ENCODE data around the gene ZNF609. TPM values are rescaled to one million over a fixed set of nuclear protein-coding genes. Genes with fewer than 3 reads are reported as not detected.
A peak's percentile ranks its signal among the peaks of the same experiment; 100 is the strongest.

The ZNF609 gene
- total RNA-seq, 1 donor from 2014 or later, result 11.3 TPM

DNA sequence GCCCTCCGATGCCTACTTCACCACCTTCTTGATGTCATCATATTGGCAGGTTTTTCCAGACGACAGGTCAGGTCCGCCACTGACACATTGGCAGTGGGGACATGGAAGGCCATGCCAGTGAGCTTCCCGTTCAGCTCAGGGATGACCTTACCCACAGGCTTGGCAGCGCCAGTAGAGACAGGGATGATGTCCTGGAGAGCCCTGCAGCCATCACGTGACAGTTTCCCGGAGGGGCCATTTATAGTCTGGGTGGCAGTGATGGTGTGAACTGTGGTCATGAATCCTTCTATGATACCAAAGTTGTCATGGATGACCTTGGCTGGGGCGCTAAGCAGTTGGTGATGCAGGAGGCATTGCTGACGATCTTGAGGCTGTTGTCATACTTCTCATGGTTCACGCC lies 68.5 kb downstream of the ZNF609 start:
- Histone ChIP-seq H3K27me3 (ENCODE audit: control insufficient read depth, insufficient read depth, low read length) (no peaks in the 10 kb centered on the region), H3K4me3 (ENCODE audit: low read depth, low read length) (no peak overlapping the region), H3K36me3 (ENCODE audit: control insufficient read depth, insufficient read depth, low read length) (peaks cover 2% of the 10 kb centered on the region)
- no peak for DNase-seq (ENCODE audit: low read depth)
- FAIRE-seq, result no peak
- no peak for TF ChIP-seq CTCF (IDR thresholded peaks at IDR 0.05; ENCODE audit: insufficient read depth, low read length, severe bottlenecking)

GRCh38 chr15:64530472-64530871 lies 70.1 kb downstream of the ZNF609 start:
- DNase-seq (ENCODE audit: low read depth) (no peak), FAIRE-seq (no peak)
- no peak for TF ChIP-seq CTCF (IDR thresholded peaks at IDR 0.05; ENCODE audit: insufficient read depth, low read length, severe bottlenecking)
- Histone ChIP-seq H3K36me3 (ENCODE audit: control insufficient read depth, insufficient read depth, low read length) (peaks cover 2% of the 10 kb centered on the region), H3K4me3 (ENCODE audit: low read depth, low read length) (no peak overlapping the region), H3K27me3 (ENCODE audit: control insufficient read depth, insufficient read depth, low read length) (no peaks in the 10 kb centered on the region)

DNA sequence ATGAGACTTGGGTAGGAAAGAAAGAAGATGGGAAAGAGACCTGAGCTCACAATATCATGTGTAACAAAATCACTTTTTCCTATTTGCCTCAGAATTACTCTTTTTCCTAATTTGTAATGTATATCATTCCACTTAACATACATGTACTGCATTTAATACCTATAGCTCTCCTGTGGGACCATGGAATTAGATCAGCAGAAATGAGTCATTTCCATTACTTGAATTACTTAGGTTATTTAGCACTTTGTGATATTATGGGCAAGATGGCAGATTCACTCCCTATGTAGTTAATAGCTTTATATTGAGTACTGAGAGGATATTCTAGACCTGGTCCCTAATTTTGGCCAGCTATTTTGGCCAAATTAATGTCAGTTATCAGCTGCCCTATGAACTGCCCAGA lies 70.5 kb downstream of the ZNF609 start:
- no peak overlapping the region for H3K4me3 ChIP-seq (ENCODE audit: low read depth, low read length)
- FAIRE-seq (no peak), DNase-seq (ENCODE audit: low read depth) (peak; percentile 33)
- H3K27me3 ChIP-seq (ENCODE audit: control insufficient read depth, insufficient read depth, low read length), result no peaks in the 10 kb centered on the region
- peaks cover 2% of the 10 kb centered on the region for H3K36me3 ChIP-seq (ENCODE audit: control insufficient read depth, insufficient read depth, low read length)
- TF ChIP-seq CTCF (IDR thresholded peaks at IDR 0.05; ENCODE audit: insufficient read depth, low read length, severe bottlenecking), result no peak

GRCh38 chr15:64532521-64533315 lies 72.3 kb downstream of the ZNF609 start:
- Histone ChIP-seq H3K4me3 (ENCODE audit: low read depth, low read length) (no peak overlapping the region), H3K36me3 (ENCODE audit: control insufficient read depth, insufficient read depth, low read length) (peaks cover 2% of the 10 kb centered on the region), H3K27me3 (ENCODE audit: control insufficient read depth, insufficient read depth, low read length) (no peaks in the 10 kb centered on the region)
- FAIRE-seq (no peak), DNase-seq (ENCODE audit: low read depth) (no peak)
- TF ChIP-seq CTCF (IDR thresholded peaks at IDR 0.05; ENCODE audit: insufficient read depth, low read length, severe bottlenecking), result no peak

- no peaks in the 10 kb centered on the region for H3K36me3 ChIP-seq (ENCODE audit: control insufficient read depth, insufficient read depth, low read length)
- TF ChIP-seq CTCF (IDR thresholded peaks at IDR 0.05; ENCODE audit: insufficient read depth, low read length, severe bottlenecking), result no peak
- no peaks in the 10 kb centered on the region for H3K27me3 ChIP-seq (ENCODE audit: control insufficient read depth, insufficient read depth, low read length)
- no peak for DNase-seq (ENCODE audit: low read depth)
- FAIRE-seq, result no peak
- H3K4me3 ChIP-seq (ENCODE audit: low read depth, low read length), result no peak overlapping the region
These were observed 75.3 kb downstream of the ZNF609 start for GRCh38 chr15:64535460-64536243.
